ENCODE data around the gene RPTOR.

RPTOR gene

GRCh38 chr17:80995131-80995530 lies 450.5 kb downstream of the RPTOR start:
- H3K36me3 ChIP-seq (ENCODE audit: insufficient read depth, low read length): peaks cover 52% of the 10 kb centered on the region
- no peaks in the 10 kb centered on the region for H3K9me3 ChIP-seq (ENCODE audit: insufficient read depth, low read length, severe bottlenecking)
- TF ChIP-seq EZH2 (IDR thresholded peaks at IDR 0.05; ENCODE audit: borderline replicate concordance, low read depth, low read length, severe bottlenecking): no peak
- TF ChIP-seq, protein P1, sequence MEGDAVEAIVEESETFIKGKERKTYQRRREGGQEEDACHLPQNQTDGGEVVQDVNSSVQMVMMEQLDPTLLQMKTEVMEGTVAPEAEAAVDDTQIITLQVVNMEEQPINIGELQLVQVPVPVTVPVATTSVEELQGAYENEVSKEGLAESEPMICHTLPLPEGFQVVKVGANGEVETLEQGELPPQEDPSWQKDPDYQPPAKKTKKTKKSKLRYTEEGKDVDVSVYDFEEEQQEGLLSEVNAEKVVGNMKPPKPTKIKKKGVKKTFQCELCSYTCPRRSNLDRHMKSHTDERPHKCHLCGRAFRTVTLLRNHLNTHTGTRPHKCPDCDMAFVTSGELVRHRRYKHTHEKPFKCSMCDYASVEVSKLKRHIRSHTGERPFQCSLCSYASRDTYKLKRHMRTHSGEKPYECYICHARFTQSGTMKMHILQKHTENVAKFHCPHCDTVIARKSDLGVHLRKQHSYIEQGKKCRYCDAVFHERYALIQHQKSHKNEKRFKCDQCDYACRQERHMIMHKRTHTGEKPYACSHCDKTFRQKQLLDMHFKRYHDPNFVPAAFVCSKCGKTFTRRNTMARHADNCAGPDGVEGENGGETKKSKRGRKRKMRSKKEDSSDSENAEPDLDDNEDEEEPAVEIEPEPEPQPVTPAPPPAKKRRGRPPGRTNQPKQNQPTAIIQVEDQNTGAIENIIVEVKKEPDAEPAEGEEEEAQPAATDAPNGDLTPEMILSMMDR (IDR thresholded peaks at IDR 0.05; ENCODE audit: borderline replicate concordance, extremely low read depth, low read length, poor library complexity, severe bottlenecking): no peak
- H3K27ac ChIP-seq (ENCODE audit: low read length): no peak overlapping the region
- no peak overlapping the region for H3K9ac ChIP-seq (ENCODE audit: low read depth, low read length)
- no peak overlapping the region for H3K4me2 ChIP-seq (ENCODE audit: insufficient read depth, low read length)
- H2AFZ ChIP-seq (ENCODE audit: low read depth, low read length): no peak overlapping the region
- ATAC-seq (ENCODE audit: insufficient read depth, low read depth) (no peak), DNase-seq (no peak)
- H3K79me2 ChIP-seq (ENCODE audit: insufficient read depth, low read length): peaks cover 15% of the 10 kb centered on the region
- no peak overlapping the region for H3K4me3 ChIP-seq (ENCODE audit: low read depth in 1 of 2, low read length in 2 of 2)
- H4K20me1 ChIP-seq (ENCODE audit: insufficient read depth, low read length): peaks cover 12% of the 10 kb centered on the region
- H3K4me1 ChIP-seq (ENCODE audit: insufficient read depth, low read length): peaks cover 33% of the 10 kb centered on the region
- no peaks in the 10 kb centered on the region for H3K27me3 ChIP-seq (ENCODE audit: insufficient read depth, low read length, poor library complexity)

DNA sequence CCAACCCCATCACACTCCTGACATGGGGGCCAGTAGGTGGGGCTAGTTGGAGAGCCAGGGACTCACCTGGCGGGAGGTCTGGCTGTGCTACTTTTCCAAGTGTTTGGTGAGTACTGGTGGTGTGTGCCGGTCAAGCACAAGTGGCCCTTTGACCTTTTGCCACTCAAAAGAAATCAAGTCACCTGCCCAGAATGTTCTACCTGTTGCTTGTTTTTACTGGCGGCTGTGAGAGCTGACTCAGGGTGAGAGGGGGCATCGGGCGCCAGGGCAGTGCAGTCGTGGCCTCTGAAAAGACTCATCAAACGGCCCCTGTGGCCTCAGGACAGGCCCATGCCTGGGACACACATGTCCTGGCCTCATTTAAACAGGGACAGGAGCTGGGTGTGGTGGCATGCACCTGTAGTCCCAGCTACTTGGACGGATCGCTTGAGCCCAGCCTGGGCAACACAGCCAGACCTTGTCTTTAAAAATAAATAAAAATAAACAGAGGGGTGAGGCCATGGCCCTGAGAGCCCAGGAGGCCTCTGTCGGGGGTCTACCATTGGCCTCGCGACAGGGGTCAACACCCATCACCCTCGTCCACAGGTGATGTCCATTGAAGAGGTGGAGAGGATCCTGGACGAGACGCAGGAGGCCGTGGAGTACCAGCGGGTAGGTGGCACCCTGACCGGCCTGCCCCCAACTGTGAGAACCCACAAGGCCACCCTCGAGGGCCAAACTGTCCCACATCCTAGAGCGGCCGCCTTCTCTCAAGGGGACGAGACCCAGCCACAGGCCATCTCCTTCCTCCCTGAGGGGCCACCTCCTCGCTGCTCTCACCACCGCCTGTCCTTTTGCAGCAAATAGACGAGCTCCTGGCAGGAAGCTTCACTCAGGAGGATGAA lies 452.0 kb downstream of the RPTOR start:
- Histone ChIP-seq H4K20me1 (ENCODE audit: insufficient read depth, low read length) (peaks cover 26% of the 10 kb centered on the region), H3K9me3 (ENCODE audit: insufficient read depth, low read length, severe bottlenecking) (no peaks in the 10 kb centered on the region), H3K4me1 (ENCODE audit: insufficient read depth, low read length) (peaks cover 20% of the 10 kb centered on the region), H3K27ac (ENCODE audit: low read length) (no peak overlapping the region), H3K4me3 (ENCODE audit: low read depth in 1 of 2, low read length in 2 of 2) (no peak overlapping the region), H3K4me2 (ENCODE audit: insufficient read depth, low read length) (no peak overlapping the region), H2AFZ (ENCODE audit: low read depth, low read length) (no peak overlapping the region), H3K27me3 (ENCODE audit: insufficient read depth, low read length, poor library complexity) (no peaks in the 10 kb centered on the region), H3K36me3 (ENCODE audit: insufficient read depth, low read length) (peaks cover 52% of the 10 kb centered on the region), H3K79me2 (ENCODE audit: insufficient read depth, low read length) (peaks cover 15% of the 10 kb centered on the region), H3K9ac (ENCODE audit: low read depth, low read length) (no peak overlapping the region)
- ATAC-seq (ENCODE audit: insufficient read depth, low read depth): no peak
- TF ChIP-seq EZH2 (IDR thresholded peaks at IDR 0.05; ENCODE audit: borderline replicate concordance, low read depth, low read length, severe bottlenecking): no peak
- TF ChIP-seq, protein P1 (IDR thresholded peaks at IDR 0.05; ENCODE audit: borderline replicate concordance, extremely low read depth, low read length, poor library complexity, severe bottlenecking): no peak
- DNase-seq: no peak

DNA sequence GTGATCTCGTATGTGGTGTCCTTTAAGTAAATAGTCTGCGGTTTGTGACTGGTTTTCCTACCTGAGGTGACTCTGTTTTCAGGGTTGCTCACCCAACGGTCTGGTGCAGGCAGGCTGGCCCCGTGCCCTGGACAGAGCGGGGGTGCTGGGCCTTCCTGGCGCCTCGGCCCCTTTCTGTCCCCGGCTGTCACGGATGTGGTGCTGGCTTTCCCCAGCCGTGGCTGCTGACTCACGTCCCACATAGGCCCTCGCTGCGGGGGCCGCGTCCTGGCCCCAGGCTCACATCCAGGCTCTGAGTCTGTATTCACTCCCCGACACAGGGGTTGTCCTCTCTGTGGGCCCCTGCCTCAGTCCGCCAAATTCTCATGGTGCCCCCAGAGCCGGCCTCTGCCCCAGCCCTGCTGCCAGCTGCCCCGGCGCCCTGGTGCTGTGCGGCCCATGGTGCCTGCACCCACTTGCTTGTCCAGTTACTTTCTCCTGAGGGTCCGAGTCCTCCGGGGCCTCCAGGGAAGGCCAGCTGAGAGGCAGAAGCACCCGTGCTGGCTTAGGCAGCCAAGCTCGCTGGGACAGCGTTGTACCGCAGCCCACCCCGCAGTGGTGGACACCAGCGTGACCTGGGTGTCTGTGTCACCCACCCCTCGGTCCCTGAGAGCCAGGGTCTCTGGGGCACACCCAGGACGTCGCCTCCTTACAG lies 452.9 kb downstream of the RPTOR start:
- Histone ChIP-seq H3K4me1 (ENCODE audit: insufficient read depth, low read length) (peaks cover 17% of the 10 kb centered on the region), H3K4me2 (ENCODE audit: insufficient read depth, low read length) (no peak overlapping the region), H3K27me3 (ENCODE audit: insufficient read depth, low read length, poor library complexity) (no peaks in the 10 kb centered on the region), H3K4me3 (ENCODE audit: low read depth in 1 of 2, low read length in 2 of 2) (no peak overlapping the region), H3K9me3 (ENCODE audit: insufficient read depth, low read length, severe bottlenecking) (no peaks in the 10 kb centered on the region), H3K27ac (ENCODE audit: low read length) (no peak overlapping the region), H3K36me3 (ENCODE audit: insufficient read depth, low read length) (peaks cover 52% of the 10 kb centered on the region), H3K79me2 (ENCODE audit: insufficient read depth, low read length) (peaks cover 11% of the 10 kb centered on the region), H3K9ac (ENCODE audit: low read depth, low read length) (no peak overlapping the region), H4K20me1 (ENCODE audit: insufficient read depth, low read length) (peaks cover 32% of the 10 kb centered on the region), H2AFZ (ENCODE audit: low read depth, low read length) (no peak overlapping the region)
- DNase-seq (no peak), ATAC-seq (ENCODE audit: insufficient read depth, low read depth) (no peak)
- TF ChIP-seq, protein P1 (IDR thresholded peaks at IDR 0.05; ENCODE audit: borderline replicate concordance, extremely low read depth, low read length, poor library complexity, severe bottlenecking): no peak
- no peak for TF ChIP-seq EZH2 (IDR thresholded peaks at IDR 0.05; ENCODE audit: borderline replicate concordance, low read depth, low read length, severe bottlenecking)
